SK-N-SH treated with all-trans-retinoic acid at 6 μM for 48 hours (cell line): ENCODE data around the gene CDR2L.

Experiments
- ESRRG ChIP-seq: fragments of 250-450 bp; sonication (Bioruptor Pico); IDR thresholded peaks from 2 replicates; pipeline ENCODE4 v1.6.1; 2021; ENCODE audit warnings: mild to moderate bottlenecking
- OSR1 ChIP-seq: fragments of 250-450 bp; sonication (Bioruptor Pico); IDR thresholded peaks from 2 replicates; pipeline ENCODE4 v1.8.0; 2022; ENCODE audit warnings: moderate library complexity, mild to moderate bottlenecking, inconsistent platforms
- PPARA ChIP-seq: fragments of 250-450 bp; sonication (Bioruptor Pico); IDR thresholded peaks from 2 replicates; pipeline ENCODE4 v1.5.0; 2020; ENCODE audit warnings: mild to moderate bottlenecking, borderline replicate concordance
- RARB ChIP-seq: fragments of 250-450 bp; sonication (Bioruptor Pico); IDR thresholded peaks from 2 replicates; pipeline ENCODE4 v1.8.0; 2021; ENCODE audit warnings: mild to moderate bottlenecking, moderate library complexity
- SNAI2 ChIP-seq: fragments of 250-450 bp; sonication (Bioruptor Pico); IDR thresholded peaks from 2 replicates; pipeline ENCODE4 v1.5.0; 2020; ENCODE audit warnings: mild to moderate bottlenecking, moderate library complexity
- ZC3H10 ChIP-seq: fragments of 250-450 bp; sonication (Bioruptor Pico); IDR thresholded peaks from 2 replicates; pipeline ENCODE4 v1.5.1; 2021; ENCODE audit warnings: mild to moderate bottlenecking, moderate library complexity
- TF ChIP-seq, protein P1 (sequence below): fragments of 250-450 bp; sonication (Bioruptor Pico); IDR thresholded peaks from 2 replicates; pipeline ENCODE4 v1.8.0; 2021; ENCODE audit warnings: low read depth, mild to moderate bottlenecking, moderate library complexity, borderline replicate concordance
- TF ChIP-seq, protein P2 (sequence below): fragments of 250-450 bp; sonication (Bioruptor Pico); IDR thresholded peaks from 2 replicates; pipeline ENCODE4 v1.5.1; 2020; ENCODE audit warnings: low read depth, mild to moderate bottlenecking, moderate library complexity
- TF ChIP-seq, protein P3 (sequence below): fragments of 250-450 bp; sonication (Bioruptor Pico); IDR thresholded peaks from 2 replicates; pipeline ENCODE4 v1.5.0; 2020; ENCODE audit warnings: mild to moderate bottlenecking, moderate library complexity

DNA sequence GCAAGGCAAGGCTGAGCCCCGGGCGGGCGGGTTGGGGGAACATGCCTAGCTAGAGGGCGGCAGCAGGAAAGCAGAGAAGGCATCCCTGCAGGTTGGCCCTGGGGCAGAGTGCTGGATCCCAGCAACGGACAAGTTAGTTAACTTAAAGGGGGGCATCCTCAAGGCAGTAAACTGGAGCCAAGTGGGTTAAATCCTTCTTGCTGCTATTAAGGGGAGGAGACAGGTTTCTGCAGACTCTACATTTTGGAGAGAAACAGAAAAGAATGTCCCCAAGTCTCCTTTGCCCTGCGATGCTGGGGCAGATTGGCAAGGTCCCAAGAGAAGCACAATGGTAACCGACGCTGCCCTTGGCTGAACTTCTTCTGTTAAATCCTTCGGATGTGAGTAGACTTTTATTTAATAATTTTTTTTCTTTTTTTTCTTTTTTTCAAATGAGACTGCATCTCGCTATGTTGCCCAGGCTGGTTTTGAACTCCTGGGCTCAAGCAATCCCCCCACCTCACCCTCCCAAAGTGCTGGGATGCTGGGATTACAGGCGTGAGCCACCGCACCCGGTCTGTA, 45.4 kb downstream of the CDR2L start:
- TF ChIP-seq RARB, result no peak
- TF ChIP-seq OSR1, result no peak
- TF ChIP-seq, protein P1, sequence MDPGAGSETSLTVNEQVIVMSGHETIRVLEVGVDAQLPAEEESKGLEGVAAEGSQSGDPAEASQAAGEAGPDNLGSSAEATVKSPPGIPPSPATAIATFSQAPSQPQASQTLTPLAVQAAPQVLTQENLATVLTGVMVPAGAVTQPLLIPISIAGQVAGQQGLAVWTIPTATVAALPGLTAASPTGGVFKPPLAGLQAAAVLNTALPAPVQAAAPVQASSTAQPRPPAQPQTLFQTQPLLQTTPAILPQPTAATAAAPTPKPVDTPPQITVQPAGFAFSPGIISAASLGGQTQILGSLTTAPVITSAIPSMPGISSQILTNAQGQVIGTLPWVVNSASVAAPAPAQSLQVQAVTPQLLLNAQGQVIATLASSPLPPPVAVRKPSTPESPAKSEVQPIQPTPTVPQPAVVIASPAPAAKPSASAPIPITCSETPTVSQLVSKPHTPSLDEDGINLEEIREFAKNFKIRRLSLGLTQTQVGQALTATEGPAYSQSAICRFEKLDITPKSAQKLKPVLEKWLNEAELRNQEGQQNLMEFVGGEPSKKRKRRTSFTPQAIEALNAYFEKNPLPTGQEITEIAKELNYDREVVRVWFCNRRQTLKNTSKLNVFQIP (CRISPR knock-in tag), result no peak
- TF ChIP-seq, protein P2, sequence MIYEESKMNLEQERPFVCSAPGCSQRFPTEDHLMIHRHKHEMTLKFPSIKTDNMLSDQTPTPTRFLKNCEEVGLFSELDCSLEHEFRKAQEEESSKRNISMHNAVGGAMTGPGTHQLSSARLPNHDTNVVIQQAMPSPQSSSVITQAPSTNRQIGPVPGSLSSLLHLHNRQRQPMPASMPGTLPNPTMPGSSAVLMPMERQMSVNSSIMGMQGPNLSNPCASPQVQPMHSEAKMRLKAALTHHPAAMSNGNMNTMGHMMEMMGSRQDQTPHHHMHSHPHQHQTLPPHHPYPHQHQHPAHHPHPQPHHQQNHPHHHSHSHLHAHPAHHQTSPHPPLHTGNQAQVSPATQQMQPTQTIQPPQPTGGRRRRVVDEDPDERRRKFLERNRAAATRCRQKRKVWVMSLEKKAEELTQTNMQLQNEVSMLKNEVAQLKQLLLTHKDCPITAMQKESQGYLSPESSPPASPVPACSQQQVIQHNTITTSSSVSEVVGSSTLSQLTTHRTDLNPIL (CRISPR knock-in tag), result no peak
- no peak for TF ChIP-seq SNAI2 (CRISPR knock-in tag)
- TF ChIP-seq ESRRG (CRISPR knock-in tag), result no peak
- TF ChIP-seq, protein P3, sequence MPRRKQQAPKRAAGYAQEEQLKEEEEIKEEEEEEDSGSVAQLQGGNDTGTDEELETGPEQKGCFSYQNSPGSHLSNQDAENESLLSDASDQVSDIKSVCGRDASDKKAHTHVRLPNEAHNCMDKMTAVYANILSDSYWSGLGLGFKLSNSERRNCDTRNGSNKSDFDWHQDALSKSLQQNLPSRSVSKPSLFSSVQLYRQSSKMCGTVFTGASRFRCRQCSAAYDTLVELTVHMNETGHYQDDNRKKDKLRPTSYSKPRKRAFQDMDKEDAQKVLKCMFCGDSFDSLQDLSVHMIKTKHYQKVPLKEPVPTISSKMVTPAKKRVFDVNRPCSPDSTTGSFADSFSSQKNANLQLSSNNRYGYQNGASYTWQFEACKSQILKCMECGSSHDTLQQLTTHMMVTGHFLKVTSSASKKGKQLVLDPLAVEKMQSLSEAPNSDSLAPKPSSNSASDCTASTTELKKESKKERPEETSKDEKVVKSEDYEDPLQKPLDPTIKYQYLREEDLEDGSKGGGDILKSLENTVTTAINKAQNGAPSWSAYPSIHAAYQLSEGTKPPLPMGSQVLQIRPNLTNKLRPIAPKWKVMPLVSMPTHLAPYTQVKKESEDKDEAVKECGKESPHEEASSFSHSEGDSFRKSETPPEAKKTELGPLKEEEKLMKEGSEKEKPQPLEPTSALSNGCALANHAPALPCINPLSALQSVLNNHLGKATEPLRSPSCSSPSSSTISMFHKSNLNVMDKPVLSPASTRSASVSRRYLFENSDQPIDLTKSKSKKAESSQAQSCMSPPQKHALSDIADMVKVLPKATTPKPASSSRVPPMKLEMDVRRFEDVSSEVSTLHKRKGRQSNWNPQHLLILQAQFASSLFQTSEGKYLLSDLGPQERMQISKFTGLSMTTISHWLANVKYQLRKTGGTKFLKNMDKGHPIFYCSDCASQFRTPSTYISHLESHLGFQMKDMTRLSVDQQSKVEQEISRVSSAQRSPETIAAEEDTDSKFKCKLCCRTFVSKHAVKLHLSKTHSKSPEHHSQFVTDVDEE (CRISPR knock-in tag), result no peak
- TF ChIP-seq PPARA (CRISPR knock-in tag), result no peak
- TF ChIP-seq ZC3H10, result no peak
